Neural cell (in vitro differentiated cells): ENCODE results near the gene SND1.

Experiments used
- EP300 ChIP-seq: fragments of 450-650 bp; conservative IDR thresholded peaks from 2 replicates; pipeline ENCODE4 v1.6.1; 2014; ENCODE audit warnings: antibody characterized with exemption, mild to moderate bottlenecking, moderate library complexity; ENCODE audit not compliant: poor library complexity, severe bottlenecking
- EZH2 ChIP-seq: fragments of 200-600, 300-800 bp; shearing (Covaris generic), sonication (generic); IDR thresholded peaks from 2 replicates; pipeline ENCODE4 v1.6.1; 2014; ENCODE audit warnings: antibody characterized with exemption, low read length, borderline replicate concordance, mild to moderate bottlenecking; ENCODE audit not compliant: insufficient read depth, poor library complexity, severe bottlenecking
- RAD21 ChIP-seq: fragments of 450-650 bp; conservative IDR thresholded peaks from 2 replicates; pipeline ENCODE4 v1.6.1; 2014; ENCODE audit warnings: antibody characterized with exemption, mild to moderate bottlenecking, moderate library complexity
- SMC3 ChIP-seq: fragments of 450-650 bp; conservative IDR thresholded peaks from 2 replicates; pipeline ENCODE4 v1.6.1; 2014; ENCODE audit warnings: antibody characterized with exemption, mild to moderate bottlenecking, moderate library complexity; ENCODE audit not compliant: poor library complexity
- TAF1 ChIP-seq: IDR thresholded peaks from 2 replicates; pipeline ENCODE4 v1.6.1; 2012; ENCODE audit warnings: low read depth
- TF ChIP-seq, protein P1 (sequence below): fragments of 450-650 bp; IDR thresholded peaks from 2 replicates; pipeline ENCODE4 v1.5.1; 2014; ENCODE audit warnings: antibody characterized with exemption, mild to moderate bottlenecking, moderate library complexity; ENCODE audit not compliant: poor library complexity, severe bottlenecking
- TF ChIP-seq, protein P2 (sequence below): IDR thresholded peaks from 2 replicates; pipeline ENCODE4 v1.6.1; 2012; ENCODE audit warnings: borderline replicate concordance

DNA sequence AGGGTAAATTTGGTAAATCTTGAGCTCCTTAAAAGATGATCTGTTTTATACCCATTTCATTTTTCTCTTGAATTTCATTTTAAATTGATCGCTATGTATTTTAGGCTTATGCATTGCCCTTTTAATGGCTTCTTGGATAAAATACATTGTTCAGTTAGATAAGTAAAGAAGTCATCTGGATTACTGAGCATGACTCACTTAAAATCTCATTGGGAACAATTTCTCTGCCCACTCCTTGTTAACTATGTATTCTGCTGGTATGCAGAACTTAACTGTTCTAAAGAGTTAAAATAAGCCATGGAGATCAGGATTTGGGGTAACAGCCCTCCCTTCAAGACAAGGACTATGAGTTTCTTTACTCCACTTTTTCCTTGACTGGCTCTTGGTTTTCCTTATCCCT, 134.2 kb downstream of the SND1 start:
- TF ChIP-seq, protein P1, sequence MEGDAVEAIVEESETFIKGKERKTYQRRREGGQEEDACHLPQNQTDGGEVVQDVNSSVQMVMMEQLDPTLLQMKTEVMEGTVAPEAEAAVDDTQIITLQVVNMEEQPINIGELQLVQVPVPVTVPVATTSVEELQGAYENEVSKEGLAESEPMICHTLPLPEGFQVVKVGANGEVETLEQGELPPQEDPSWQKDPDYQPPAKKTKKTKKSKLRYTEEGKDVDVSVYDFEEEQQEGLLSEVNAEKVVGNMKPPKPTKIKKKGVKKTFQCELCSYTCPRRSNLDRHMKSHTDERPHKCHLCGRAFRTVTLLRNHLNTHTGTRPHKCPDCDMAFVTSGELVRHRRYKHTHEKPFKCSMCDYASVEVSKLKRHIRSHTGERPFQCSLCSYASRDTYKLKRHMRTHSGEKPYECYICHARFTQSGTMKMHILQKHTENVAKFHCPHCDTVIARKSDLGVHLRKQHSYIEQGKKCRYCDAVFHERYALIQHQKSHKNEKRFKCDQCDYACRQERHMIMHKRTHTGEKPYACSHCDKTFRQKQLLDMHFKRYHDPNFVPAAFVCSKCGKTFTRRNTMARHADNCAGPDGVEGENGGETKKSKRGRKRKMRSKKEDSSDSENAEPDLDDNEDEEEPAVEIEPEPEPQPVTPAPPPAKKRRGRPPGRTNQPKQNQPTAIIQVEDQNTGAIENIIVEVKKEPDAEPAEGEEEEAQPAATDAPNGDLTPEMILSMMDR, result no peak
- TF ChIP-seq, protein P2, sequence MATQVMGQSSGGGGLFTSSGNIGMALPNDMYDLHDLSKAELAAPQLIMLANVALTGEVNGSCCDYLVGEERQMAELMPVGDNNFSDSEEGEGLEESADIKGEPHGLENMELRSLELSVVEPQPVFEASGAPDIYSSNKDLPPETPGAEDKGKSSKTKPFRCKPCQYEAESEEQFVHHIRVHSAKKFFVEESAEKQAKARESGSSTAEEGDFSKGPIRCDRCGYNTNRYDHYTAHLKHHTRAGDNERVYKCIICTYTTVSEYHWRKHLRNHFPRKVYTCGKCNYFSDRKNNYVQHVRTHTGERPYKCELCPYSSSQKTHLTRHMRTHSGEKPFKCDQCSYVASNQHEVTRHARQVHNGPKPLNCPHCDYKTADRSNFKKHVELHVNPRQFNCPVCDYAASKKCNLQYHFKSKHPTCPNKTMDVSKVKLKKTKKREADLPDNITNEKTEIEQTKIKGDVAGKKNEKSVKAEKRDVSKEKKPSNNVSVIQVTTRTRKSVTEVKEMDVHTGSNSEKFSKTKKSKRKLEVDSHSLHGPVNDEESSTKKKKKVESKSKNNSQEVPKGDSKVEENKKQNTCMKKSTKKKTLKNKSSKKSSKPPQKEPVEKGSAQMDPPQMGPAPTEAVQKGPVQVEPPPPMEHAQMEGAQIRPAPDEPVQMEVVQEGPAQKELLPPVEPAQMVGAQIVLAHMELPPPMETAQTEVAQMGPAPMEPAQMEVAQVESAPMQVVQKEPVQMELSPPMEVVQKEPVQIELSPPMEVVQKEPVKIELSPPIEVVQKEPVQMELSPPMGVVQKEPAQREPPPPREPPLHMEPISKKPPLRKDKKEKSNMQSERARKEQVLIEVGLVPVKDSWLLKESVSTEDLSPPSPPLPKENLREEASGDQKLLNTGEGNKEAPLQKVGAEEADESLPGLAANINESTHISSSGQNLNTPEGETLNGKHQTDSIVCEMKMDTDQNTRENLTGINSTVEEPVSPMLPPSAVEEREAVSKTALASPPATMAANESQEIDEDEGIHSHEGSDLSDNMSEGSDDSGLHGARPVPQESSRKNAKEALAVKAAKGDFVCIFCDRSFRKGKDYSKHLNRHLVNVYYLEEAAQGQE, result no peak
- TF ChIP-seq SMC3 (no peak), TAF1 (no peak), RAD21 (no peak), EZH2 (no peak), EP300 (no peak)
